PFSK-1 (cell line): ENCODE measurements around the gene IL36A.

Experiments
- FOXP2 ChIP-seq: optimal IDR thresholded peaks from 2 replicates; pipeline ENCODE3; 2011; ENCODE audit warnings: borderline replicate concordance, control low read depth, inconsistent platforms; ENCODE audit not compliant: insufficient read depth; ENCODE audit errors: extremely low read length, extremely low read depth
- POLR2AphosphoS5 ChIP-seq: IDR thresholded peaks from 2 replicates; pipeline ENCODE4 v1.6.1; 2012; ENCODE audit warnings: low read depth, mild to moderate bottlenecking, control low read depth, low read length, moderate library complexity
- SIN3A ChIP-seq: IDR thresholded peaks from 2 replicates; pipeline ENCODE4 v1.6.1; 2012; ENCODE audit warnings: mild to moderate bottlenecking, low read length, moderate library complexity, borderline replicate concordance; ENCODE audit not compliant: insufficient read depth
- TAF1 ChIP-seq: IDR thresholded peaks from 2 replicates; pipeline ENCODE4 v1.6.1; 2012; ENCODE audit warnings: low read length, control low read depth, borderline replicate concordance; ENCODE audit not compliant: insufficient read depth
- TF ChIP-seq, protein P1 (sequence below), 2 experiments: IDR thresholded peaks; 2 replicates each; pipeline versions ENCODE4 v1.6.1 to v1.8.0; 2011 to 2012; ENCODE audit warnings: low read depth in 2 of 2, low read length in 2 of 2, control low read depth in 1 of 2, inconsistent platforms in 1 of 2, mild to moderate bottlenecking in 1 of 2, moderate library complexity in 1 of 2; ENCODE audit not compliant: insufficient read depth in 1 of 2

DNA sequence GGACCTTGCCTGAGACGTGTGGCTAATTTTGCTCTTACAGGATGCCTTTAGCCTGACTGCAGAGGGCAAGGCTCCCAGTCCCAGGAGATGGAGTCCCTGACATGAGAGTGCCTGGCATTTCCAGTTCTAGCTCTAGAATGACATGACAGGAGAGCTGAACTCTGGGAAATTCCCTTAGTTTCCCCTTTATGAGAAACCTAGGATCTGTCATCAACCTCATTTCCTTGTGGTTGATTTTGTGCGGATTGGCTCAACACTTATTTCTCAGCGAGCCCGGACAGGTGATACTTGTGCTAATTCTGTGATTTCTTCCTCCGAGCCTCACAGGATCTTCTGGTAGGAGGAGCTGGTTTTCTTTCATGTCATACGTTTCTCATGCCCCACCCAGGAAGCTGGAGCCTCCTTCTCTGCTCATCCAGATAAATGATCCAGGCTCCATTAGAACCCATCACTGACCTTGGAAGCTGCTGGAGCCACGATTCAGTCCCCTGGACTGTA, 27.7 kb upstream of the IL36A start, which contains the start of gene IL36G:
- TF ChIP-seq SIN3A (no peak), TAF1 (no peak), POLR2AphosphoS5 (no peak), FOXP2 (no peak)
- TF ChIP-seq, protein P1, sequence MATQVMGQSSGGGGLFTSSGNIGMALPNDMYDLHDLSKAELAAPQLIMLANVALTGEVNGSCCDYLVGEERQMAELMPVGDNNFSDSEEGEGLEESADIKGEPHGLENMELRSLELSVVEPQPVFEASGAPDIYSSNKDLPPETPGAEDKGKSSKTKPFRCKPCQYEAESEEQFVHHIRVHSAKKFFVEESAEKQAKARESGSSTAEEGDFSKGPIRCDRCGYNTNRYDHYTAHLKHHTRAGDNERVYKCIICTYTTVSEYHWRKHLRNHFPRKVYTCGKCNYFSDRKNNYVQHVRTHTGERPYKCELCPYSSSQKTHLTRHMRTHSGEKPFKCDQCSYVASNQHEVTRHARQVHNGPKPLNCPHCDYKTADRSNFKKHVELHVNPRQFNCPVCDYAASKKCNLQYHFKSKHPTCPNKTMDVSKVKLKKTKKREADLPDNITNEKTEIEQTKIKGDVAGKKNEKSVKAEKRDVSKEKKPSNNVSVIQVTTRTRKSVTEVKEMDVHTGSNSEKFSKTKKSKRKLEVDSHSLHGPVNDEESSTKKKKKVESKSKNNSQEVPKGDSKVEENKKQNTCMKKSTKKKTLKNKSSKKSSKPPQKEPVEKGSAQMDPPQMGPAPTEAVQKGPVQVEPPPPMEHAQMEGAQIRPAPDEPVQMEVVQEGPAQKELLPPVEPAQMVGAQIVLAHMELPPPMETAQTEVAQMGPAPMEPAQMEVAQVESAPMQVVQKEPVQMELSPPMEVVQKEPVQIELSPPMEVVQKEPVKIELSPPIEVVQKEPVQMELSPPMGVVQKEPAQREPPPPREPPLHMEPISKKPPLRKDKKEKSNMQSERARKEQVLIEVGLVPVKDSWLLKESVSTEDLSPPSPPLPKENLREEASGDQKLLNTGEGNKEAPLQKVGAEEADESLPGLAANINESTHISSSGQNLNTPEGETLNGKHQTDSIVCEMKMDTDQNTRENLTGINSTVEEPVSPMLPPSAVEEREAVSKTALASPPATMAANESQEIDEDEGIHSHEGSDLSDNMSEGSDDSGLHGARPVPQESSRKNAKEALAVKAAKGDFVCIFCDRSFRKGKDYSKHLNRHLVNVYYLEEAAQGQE (IDR thresholded peaks at IDR 0.05; ENCODE audit: insufficient read depth in 1 of 2, low read depth in 2 of 2, low read length in 2 of 2): no peak
